ENCODE results near the gene TLR10.
"Not testable (repeated sequence)": the region's sequence is repeated elsewhere in the genome, so short reads cannot be mapped to it uniquely, and the experiment has no call there.

TLR10 gene

DNA sequence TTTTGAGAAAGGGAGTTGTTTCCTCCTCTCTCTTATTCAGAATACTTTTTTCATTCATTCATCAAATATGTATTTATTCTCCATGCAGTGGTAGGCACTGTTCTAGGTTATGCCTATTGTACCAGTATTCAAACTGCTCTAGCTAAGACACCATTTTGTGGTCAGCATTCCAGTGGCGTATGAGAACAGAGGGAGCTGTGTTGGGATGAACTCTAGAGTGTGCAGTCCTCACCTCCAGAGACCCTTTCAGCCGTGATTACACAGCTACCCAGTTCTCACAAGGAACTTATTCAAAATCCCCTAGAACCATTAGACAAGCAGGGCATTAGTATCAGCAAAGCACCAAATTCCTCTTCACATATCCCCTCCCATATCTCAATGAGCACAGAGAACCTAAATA, 17.6 kb upstream of the TLR10 start:
- DNase-seq: no peak

DNA sequence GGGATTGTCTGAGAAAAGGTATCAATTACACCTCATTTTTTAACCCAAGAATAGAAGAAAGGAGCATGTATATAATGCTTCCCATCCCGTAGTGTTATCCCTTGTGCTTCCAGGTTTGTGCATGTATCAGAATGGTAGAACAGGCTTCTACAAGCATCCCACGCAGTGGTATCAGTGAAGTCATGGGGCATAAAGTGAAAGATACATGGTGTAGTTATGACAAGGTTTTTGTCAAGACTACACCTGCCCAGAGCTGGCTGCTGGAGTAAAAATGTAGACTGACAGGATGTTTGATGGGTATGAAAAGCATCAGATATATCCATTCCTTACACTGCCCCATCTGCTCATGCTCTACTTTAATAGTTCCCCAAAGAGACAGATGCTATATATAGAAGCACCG, 12.3 kb upstream of the TLR10 start:
- DNase-seq: no peak

DNA sequence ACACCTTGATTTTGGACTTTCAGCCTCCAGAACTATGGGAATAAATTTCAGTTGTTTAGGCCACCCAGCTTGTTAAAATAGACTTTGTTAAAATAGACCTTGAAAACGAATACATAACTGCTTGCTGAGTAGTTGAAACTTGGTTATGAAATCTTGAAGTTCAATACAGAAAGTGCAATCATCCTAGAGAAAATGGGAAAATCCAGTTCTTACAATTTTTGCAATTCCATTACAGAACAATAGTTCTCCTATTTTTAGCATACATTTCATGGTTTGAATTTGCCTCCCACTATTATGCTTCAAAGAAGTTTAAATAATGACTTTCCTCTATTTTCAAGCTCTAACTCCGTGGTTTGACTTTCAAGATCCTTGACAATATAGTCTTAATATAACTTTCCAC, 11.3 kb upstream of the TLR10 start:
- DNase-seq: no peak

DNA sequence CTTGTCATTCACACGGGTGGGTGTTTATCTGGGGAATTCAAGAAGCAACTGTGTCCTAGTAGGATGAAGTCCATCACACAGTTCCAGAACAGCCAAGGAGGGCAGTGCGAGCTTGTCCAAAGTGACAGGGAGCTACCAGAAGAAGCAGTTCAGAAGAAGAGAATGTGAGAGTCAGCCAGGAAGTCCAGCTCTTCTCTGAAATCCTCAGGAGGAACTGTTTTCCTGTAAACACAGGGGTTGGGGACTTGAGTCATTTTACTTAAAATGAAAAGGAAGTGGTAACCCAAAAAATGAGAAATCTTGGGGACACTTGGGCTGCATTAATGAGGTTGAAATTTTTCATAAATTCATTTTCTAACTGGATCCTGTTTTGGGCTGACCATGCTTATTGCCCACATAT, 8.2 kb upstream of the TLR10 start:
- no peak for DNase-seq

DNA sequence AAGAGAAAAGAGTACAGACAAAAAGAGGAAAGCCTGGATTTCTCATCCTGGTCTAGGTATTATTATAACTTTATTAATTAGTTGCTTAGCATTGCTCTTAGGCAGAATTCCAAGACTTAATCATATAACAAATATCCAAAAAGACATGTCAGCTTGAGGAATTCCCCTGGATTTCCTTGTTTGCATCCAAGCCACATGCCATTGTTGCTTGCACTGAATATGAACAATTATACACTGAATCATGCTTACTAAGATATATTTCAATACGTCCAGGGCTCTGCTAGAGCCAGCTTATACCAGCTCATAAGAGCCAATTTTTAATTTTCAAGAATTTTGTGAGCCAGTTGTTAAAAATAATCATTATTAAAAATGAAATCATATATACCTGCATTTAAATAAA, 5.5 kb upstream of the TLR10 start:
- no peak for DNase-seq

DNA sequence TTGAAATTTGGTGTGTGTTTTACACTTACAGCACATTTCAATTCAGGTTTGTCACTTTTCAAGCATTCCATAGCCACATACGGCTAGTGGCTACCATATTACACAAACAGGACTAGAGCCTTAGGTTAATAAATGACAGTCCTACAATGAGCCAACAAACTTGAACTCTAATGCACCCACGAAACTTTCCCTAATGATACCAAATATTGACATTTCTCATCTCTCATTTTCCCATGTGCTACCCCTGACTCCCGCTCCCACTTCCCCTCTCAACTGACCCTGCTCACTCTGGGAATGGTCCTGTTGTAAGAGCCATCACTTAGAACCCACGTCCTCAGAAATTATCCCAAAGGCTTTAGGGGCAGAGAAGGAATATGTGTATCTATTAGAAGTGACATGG, 4.9 kb upstream of the TLR10 start:
- no peak for DNase-seq

DNA sequence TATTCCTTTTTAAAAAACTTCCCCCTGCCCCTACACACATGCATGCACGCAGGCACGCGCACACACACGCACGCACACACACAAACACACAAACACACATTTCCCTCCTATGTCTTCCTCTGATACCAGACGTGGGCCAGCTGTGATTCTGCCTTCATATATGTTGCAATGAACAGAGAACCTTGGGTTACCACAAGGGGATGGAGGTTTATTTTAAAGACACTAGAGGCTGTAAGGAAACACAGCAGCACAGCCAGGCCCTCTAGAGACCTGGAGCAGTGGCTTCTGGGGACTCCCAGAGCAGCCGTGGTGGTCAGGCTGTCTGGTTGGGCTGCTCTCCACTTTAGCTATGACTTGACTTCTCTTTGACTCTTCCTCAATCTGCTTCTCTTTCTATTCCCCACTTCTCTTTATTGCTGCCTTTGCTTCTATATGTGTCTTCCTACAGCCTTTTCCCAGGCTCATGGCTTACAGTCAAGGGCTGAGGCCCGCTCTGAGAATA, 3.2 kb upstream of the TLR10 start:
- DNase-seq: no peak

DNA sequence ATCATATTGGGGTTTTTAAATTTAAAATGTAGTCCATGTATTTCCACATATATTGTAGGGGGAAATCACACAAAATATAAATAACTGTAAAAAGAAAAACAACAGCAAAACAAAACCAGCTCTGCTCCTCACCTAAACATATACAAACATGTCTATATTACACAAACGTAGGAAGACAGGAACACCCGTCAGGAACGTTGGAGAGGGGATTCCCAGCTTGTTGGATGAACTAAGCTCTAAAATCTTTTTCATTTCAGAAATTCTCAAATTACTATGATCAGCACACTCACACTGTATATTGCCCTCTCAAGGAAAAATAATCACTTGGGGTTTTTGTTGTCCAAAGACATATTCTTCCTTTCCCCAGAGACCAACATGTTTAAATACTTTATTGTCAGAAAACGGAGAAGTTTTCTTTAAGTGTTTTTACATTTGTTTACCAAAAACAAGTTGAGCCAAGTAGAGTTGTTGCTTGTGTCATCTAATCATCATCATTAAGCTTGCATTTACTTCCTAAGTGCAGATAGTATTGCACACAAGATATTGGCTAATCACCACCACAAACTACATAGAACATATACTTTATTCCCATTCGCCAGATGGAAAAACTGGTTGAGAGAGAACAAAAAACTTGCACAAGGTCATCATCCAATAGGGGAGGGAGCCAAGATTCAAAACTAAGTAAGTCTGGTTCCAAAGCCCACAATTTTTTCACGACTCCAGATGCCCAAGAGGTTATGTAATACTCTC, 2.4 kb upstream of the TLR10 start:
- DNase-seq: no peak

DNA sequence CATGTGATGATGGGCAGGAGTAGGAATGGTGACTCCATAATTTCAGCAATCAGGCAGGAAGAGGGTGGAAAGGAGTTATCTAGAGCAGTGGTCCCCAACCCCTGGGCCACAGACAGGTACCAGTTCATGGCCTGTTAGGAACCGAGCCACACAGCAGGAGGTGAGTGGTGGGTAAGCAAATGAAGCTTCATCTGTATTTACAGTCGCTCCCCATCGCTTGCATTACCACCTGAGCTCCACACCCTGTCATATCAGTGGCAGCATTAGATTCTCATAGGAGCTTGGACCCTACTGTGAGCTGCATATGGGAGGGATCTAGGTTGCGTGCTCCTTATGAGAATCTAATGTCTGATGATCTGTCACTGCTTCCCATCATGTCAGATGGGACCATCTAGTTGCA, 1.4 kb upstream of the TLR10 start:
- no peak for DNase-seq

DNA sequence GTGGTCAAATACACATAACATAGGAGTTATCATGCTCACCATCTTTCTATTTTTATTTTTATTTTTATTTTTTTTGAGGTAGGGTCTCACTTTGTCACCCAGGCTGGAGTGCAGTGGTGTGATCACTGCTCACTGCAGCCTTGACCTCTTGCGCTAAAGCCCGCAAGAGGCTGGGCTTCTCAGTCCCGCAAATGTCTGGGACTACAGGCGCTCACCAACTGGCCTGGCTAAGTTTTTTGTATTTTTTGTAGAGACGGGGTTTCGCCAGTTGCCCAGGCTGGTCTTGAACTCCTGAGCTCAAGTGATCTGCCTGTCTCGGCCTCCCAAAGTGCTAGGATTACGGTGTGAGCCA, 295 bp upstream of the TLR10 start:
- no peak for DNase-seq

DNA sequence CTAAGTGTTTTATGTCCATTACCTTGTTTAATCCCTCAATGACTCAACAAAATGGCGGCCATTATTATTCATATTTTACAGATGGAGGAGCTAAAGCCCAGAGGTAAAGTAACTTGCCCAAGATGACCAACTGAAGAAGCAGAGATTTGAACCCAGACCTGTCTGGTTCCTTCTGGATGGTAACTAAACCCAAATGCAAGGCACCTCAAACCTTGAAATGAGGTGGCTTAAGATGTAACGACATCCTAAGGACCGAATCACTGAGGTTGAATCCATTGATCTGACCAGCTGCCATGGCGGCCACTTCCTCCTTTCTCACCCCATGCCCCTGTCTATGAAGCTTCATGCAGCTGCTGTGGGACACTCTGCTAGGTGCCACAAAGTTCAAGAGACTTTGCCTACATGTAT, 932 bp downstream of the TLR10 start:
- no peak for DNase-seq

DNA sequence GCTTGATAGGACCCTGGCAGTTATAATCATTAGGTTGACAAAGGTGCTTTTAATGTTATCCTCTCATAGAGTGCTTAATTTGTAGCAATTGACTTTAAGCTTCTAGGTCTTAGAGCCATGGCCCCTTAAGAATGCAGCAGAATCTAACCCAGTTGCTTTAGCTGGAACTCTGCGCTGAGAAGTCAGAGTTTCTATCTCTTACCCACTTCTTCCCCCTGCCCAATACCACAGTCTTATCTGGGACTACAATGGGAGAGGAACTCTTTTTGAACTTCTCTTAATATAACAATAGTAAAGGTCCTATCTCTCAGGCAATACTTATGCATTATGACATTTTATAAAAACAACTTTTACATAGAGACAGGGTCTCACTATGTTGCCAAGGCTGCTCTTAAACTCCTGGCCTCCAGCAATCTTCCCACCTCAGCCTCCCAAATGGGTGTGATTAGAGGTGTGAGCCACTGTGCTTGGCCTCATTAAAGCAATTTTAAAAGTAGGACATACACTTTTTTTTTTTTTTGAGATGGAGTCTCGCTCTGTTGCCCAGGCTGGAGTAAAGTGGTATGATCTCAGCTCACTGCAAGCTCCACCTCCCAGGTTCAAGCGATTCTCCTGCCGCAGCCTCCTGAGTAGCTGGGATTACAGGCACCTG, 1.8 kb downstream of the TLR10 start:
- DNase-seq: no peak

DNA sequence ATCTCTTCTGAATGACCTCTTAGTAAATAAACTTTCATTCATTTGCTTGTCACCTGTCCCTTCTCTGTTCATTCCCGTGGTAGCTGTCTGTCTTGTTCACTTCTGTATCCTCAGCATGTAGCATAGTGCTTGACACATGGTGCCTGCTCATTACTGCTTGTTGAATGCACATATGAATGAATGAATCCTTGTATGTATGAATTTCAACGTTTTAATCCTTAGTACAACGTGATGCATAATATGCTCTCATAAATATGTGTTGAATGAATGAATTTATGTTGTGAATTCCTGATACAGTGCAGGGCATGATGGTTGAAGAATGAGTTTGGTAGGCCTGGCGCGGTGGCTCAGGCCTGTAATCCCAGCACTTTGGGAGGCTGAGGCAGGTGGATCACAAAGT, 3.0 kb downstream of the TLR10 start:
- no peak for DNase-seq

DNA sequence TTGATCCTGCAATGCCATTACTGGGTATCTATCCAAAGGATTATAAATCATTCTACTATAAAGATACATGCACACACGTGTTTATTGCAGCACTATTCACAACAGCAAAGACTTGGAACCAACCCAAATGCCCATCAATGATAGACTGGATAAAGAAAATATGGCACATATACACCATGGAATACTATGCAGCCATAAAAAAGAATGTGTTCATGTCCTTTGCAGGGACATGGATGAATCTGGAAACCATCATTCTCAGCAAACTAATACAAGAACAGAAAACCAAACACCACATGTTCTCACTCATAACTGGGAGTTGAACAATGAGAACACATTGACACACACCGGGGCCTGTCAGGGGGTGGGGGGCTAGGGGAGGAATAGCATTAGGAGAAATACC, 4.9 kb downstream of the TLR10 start:
- not testable (repeated sequence) for DNase-seq

DNA sequence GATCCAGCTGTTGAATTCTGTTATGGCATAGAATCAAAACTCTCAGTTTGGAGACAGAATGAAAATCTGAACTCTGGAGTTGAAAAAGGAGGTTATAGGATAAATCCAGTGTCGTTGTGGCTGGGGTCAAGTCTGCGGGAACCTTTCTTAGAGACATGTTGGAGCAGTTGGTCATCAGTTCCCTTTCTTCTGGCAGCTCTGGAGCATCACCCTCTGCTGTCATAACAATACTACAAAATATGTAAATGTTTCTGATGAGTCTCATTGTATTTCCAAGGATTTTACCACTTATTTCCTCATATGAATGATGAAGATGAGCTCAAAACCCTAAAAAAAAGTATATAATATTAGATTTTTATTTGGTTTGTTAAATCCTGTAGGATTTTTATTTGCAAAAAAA, 7.5 kb downstream of the TLR10 start:
- no peak for DNase-seq

DNA sequence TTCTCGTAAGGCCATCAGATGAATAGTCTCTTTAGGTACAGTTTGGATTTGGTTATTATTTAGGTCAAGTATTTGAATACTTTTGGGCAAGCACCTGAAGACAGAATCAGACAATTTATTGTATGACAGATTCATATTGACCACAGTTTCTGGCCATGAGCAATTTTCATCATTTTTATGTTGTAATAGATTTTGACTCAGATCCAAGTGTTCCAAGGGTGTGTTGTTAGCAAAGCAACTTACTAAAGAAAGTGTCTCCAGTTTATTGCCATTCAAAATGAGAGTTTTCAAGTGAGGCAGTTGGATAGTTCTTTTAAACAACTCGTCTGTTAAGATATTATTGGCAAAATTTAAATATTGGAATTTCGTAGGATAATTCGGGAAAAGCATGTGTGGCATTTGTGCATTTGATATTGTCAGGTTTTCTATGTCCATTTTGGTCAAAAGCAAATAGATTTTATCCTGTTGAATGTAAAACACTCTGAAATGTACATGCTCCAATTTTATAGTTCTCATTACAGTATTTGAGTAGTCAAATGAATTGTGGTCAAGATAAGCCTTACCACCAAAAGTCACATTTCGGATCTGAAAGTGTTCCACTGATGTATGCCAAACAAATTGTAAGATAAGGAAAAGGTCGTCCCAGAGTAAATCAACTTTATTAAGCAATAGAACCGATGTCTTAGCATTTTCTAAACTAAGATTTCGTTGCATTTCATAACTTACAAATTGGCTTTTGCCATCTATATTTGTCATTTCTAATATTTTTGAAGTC, 8.4 kb downstream of the TLR10 start:
- DNase-seq: no peak

DNA sequence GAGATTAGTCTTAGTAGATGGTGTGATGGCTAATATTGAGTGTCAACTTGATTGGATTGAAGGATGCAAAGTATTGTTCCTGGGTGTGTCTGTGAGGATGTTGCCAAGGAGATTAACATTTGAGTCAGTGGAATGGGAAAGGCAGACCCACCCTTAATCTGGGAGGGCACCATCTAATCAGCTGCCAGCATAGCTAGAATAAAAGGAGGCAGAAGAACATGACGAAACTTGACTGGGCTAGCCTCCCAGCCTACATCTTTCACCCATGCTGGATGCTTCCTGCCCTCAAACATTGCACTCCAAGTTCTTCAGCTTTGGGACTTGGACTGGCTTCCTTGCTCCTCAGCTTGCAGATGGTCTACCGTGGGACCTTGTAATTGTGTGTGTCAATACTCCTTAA, 12.5 kb downstream of the TLR10 start:
- DNase-seq: not testable (repeated sequence)

DNA sequence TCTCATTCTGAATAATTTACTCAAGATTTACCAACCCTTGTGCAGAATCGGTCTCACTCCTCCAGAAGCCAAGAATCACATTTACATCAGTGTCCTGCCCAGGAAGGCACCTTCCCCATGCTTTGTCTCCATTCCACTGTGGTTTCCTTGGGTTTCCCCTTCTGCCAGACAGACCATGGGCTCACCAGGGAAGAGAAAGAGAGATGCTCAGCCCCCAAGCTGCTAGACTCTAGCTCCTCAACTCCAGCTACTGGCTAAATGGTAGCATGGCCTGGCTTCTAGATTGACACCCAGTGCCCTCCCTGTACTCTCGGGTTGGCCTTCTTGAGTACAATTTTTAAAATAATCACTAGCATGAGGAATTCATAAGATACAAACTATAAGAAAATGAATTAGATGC, 12.9 kb downstream of the TLR10 start:
- no peak for DNase-seq

DNA sequence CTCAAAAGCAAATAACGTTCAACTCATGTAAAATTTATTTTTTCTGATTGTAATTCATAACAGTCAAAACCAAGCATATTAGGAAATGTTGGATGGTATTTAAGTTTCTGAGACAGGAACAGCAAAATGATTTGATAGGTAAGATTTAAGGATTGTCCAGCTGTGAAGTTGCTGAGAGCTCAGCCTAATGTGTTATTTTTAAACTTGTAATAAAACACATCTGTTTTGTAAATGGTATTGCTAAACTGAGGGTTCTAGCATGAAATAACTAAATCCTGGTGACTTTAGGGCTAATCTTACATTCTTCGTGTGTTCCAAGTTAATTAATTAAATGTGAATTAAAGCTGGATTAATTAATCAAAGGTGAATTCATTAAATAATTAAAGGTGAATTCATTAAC, 13.3 kb downstream of the TLR10 start:
- DNase-seq: no peak

DNA sequence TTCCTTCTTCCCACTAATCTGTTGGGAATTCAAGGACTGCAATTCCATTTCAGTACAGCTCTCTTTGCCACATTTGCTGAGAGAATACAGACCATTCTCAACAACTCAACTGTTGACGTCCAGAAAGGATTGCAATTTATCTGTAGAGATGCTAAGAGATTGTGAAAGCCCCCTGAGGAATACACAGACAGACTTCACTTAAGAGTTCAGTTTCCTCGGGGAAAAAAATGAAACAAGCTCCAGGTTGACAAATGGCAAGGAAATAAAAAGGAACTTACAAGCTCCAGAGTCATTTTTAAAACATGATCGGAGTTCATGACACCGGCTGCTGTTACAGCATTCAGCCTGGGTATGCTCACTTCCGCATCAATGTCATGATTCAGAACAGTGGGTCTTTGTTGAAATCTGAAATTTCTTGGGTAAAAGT, 13.8 kb downstream of the TLR10 start:
- no peak for DNase-seq

DNA sequence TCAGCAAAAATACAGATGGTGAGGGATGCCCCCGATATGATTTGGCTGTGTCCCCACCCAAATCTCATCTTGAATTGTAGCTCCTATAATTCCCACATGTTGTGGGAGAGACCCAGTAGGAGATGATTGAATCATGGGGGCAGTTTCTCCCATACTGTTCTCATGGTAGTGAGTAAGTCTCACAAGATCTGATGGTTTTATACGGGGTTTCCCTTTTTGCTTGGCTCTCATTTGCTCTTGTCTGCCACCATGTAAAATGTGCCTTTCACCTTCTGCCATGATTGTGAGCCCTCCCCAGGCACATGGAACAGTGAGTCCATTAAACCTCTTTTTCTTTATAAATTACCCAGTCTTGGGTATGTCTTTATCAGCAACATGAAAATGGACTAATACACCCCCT, 15.8 kb downstream of the TLR10 start:
- not testable (repeated sequence) for DNase-seq

DNA sequence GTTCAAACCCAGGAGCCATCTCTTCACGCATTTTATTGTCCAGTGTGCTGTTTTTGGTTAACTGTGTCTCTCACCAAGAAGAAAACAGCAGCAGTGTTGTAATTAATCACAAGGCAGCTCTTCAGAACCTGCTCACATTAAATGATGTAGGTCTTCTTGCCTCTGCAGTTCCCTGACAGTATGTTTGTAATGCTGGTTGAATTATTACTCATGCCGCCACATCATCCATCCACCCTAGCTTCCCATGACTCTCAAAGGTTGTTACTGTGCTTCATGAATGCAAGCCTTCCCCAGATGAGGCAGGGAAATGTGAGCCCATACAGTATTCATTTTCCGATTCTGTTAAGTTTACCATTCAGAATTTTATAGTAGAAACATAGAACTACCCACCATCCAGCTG, 17.4 kb downstream of the TLR10 start:
- DNase-seq: no peak

DNA sequence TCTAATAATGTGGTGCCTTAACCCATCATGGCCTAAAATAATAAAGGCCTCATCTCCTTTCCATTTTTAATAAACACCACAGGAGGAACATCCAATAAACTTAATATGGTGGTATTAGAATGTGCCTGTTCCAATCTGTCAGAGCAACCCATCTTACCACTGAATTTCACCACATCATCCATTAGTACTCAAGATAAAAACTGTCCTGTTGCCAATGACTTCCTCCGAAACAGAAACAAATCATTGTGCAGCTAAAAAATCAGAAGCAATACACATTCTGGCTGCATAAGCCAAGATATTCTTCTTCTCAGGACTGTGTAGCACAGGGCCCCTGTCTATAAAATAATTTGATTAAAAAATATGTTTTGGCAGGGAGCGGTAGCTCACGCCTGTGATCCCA, 18.5 kb downstream of the TLR10 start:
- DNase-seq: no peak

DNA sequence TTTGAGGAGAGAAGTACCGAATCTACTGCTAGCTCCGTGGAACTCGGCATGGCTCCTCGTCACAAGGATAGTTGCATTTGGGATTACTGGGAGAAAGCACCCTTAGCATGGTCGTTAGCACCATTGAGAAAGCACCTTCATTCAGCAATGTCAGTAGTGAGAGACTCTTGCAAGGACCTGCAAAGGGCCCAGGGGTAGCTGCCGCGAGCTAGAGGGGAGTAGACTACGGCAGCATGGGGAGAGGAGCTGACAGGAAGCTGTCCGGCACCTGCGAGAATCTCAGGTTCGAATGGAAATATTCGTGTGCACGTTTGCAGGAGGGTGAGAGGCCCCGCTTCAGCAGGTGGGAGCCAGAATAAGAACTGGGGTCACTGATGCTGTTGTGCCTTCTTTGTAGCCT, 20.2 kb downstream of the TLR10 start:
- no peak for DNase-seq
